K562 (cell line): ENCODE results near the gene ODF4. TPM values are rescaled to one million over a fixed set of nuclear protein-coding genes. Genes with fewer than 3 reads are reported as not detected.
A peak's percentile ranks its signal among the peaks of the same experiment; 100 is the strongest.

ENCODE experiments used
- BRF2 ChIP-seq: IDR thresholded peaks from 3 replicates; pipeline ENCODE4 v1.6.1; 2011; ENCODE audit warnings: borderline replicate concordance, mild to moderate bottlenecking; ENCODE audit not compliant: insufficient read length, insufficient read depth
- ESRRA ChIP-seq: fragments of 450-650 bp; IDR thresholded peaks from 2 replicates; pipeline ENCODE4 v1.6.1; 2014; ENCODE audit warnings: low read depth, mild to moderate bottlenecking, moderate library complexity, borderline replicate concordance
- FOXP1 ChIP-seq: sonication (generic); formaldehyde crosslinking; IDR thresholded peaks from 2 replicates; pipeline ENCODE4 v1.8.0; 2022; ENCODE audit warnings: mild to moderate bottlenecking, missing genetic modification reagents
- HDAC8 ChIP-seq: fragments of 450-650 bp; IDR thresholded peaks from 2 replicates; pipeline ENCODE4 v1.6.1; 2016; ENCODE audit warnings: mild to moderate bottlenecking, missing genetic modification characterization, moderate library complexity, missing compliant biosample characterization
- NFIC ChIP-seq: fragments of 450-650 bp; IDR thresholded peaks from 2 replicates; pipeline ENCODE4 v1.6.1; 2017; ENCODE audit warnings: mild to moderate bottlenecking, inconsistent platforms
- PHF21A ChIP-seq: fragments of 450-650 bp; IDR thresholded peaks from 2 replicates; pipeline ENCODE4 v1.6.1; 2017; ENCODE audit warnings: low read depth, borderline replicate concordance
- POLR2G ChIP-seq: fragments of 200-400 bp; formaldehyde crosslinking; IDR thresholded peaks from 2 replicates; pipeline ENCODE4 v1.6.1; 2017; ENCODE audit warnings: low read depth, mild to moderate bottlenecking, antibody characterized with exemption, low read length, moderate library complexity
- SIN3B ChIP-seq: fragments of 450-650 bp; IDR thresholded peaks from 2 replicates; pipeline ENCODE4 v1.6.1; 2017; ENCODE audit warnings: low read depth, mild to moderate bottlenecking, moderate library complexity
- SIX5 ChIP-seq, 2 experiments: IDR thresholded peaks; 2 replicates each; pipeline ENCODE4 v1.6.1; 2011; ENCODE audit warnings: low read length in 2 of 2, borderline replicate concordance in 1 of 2, low read depth in 1 of 2, mild to moderate bottlenecking in 1 of 2, moderate library complexity in 1 of 2; ENCODE audit not compliant: insufficient read depth in 1 of 2
- XRCC3 ChIP-seq: fragments of 450-650 bp; IDR thresholded peaks from 2 replicates; pipeline ENCODE4 v1.6.1; 2017; ENCODE audit warnings: mild to moderate bottlenecking, moderate library complexity
- XRCC4 ChIP-seq: IDR thresholded peaks from one replicate; pipeline ENCODE4 v1.6.1; 2011; ENCODE audit not compliant: insufficient read depth, insufficient read length; ENCODE audit errors: extremely low read depth
- ZNF609 ChIP-seq: sonication (generic); formaldehyde crosslinking; IDR thresholded peaks from 2 replicates; pipeline ENCODE4 v1.8.1; 2023; ENCODE audit warnings: missing genetic modification reagents, mild to moderate bottlenecking, borderline replicate concordance
- polyA plus RNA-seq, 8 experiments: library from polyadenylated mRNA; depleted of rRNA in 4 of 8; stranded (reverse) in 5 of 8; unstranded in 3 of 8; fragments of >200 nt; fragmentation: Nextera tagmentation in 2 of 8; fragmentation: Illumina TruSeq in 1 of 8; extraction: Ambion mirVana in 2 of 8; extraction: Trizol in 1 of 8; gene quantifications; 2 replicates each; pipeline versions ENCODE4 v1.2.1 to v1.2.3, GENCODE V29; 2011 to 2014; ENCODE audit warnings: inconsistent platforms in 1 of 8, missing spikeins in 1 of 8
- total RNA-seq, 7 experiments: library from RNA; depleted of rRNA in 6 of 7; stranded (reverse); fragments of >200 nt in 6 of 7; fragmentation: Illumina TruSeq in 2 of 7; extraction: Trizol in 2 of 7; gene quantifications; 2 replicates each; pipeline versions ENCODE4 v1.2.1 to v1.2.3, GENCODE V29; 2011 to 2021; ENCODE audit warnings: low replicate concordance in 1 of 7
- TF ChIP-seq, protein P1 (sequence below): fragments of 250-450 bp; sonication (Bioruptor Pico); IDR thresholded peaks from 2 replicates; pipeline ENCODE4 v1.4.0; 2020; ENCODE audit warnings: borderline replicate concordance
- TF ChIP-seq, protein P2 (sequence below): sonication (generic); formaldehyde crosslinking; IDR thresholded peaks from 2 replicates; pipeline ENCODE4 v1.8.1; 2023; ENCODE audit warnings: mild to moderate bottlenecking, missing genetic modification reagents

The ODF4 gene
- total and polyA plus RNA-seq, 9 of the 15 experiments (the other 6 are each of a cell fraction or from before 2014, with no cell fraction given): not detected

DNA sequence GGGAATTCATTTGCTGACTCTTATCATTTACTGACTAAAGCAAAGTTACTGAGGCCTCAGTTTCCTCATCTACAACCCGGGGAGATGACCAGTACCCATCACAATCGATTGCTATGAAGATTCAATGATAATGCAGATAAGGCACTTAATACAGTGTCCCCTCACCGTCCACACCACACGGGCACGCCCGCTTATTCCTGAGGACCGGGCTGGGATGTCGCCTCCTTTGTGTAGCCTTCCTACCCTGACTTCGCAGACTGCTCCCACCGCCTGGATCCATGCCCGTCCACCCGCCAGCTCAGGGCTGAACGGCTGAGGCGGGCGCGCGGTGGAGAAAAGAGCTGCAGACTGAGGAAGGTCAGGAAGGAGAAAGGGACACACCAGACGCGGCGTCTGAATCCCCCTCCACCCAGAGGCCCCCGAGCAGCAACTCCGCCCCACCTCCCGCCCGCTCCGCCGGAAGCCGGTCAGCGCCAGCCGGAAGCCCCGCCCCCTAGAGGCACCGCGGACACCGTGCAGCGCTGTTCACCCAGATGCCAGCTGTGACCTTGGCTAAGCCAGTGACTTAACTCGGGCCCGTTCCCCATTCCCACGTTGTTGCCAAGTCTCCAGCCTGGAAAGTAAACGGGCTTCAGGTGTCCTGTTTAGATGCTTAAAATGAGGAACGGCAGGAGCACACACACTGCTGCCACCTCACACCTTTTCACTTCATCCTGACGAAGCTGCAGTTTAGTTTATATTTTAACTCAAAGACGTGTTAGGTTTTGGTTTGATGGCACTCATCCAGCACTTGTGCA, 36.8 kb downstream of the ODF4 start, which contains the start of gene KRABD2 (continued):
- TF ChIP-seq HDAC8 (tag): no peak
- TF ChIP-seq PHF21A: no peak
- TF ChIP-seq ESRRA: peak; percentile 75; the same call in 1 of the 2 replicates
- no peak for TF ChIP-seq BRF2
- no peak for TF ChIP-seq XRCC3
- no peak for TF ChIP-seq FOXP1 (CRISPR knock-in tag)
- TF ChIP-seq, protein P1, sequence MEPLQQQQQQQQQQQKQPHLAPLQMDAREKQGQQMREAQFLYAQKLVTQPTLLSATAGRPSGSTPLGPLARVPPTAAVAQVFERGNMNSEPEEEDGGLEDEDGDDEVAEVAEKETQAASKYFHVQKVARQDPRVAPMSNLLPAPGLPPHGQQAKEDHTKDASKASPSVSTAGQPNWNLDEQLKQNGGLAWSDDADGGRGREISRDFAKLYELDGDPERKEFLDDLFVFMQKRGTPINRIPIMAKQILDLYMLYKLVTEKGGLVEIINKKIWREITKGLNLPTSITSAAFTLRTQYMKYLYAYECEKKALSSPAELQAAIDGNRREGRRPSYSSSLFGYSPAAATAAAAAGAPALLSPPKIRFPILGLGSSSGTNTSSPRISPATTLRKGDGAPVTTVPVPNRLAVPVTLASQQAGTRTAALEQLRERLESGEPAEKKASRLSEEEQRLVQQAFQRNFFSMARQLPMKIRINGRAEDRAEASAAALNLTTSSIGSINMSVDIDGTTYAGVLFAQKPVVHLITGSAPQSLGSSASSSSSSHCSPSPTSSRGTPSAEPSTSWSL (CRISPR knock-in tag): no peak
- peak; percentile 44 for TF ChIP-seq NFIC
- TF ChIP-seq SIN3B: no peak
- TF ChIP-seq SIX5 (IDR thresholded peaks at IDR 0.05; ENCODE audit: borderline replicate concordance in 1 of 2, insufficient read depth in 1 of 2, low read depth in 1 of 2, low read length in 2 of 2): no peak
- TF ChIP-seq POLR2G: peak; percentile 84
- TF ChIP-seq, protein P2, sequence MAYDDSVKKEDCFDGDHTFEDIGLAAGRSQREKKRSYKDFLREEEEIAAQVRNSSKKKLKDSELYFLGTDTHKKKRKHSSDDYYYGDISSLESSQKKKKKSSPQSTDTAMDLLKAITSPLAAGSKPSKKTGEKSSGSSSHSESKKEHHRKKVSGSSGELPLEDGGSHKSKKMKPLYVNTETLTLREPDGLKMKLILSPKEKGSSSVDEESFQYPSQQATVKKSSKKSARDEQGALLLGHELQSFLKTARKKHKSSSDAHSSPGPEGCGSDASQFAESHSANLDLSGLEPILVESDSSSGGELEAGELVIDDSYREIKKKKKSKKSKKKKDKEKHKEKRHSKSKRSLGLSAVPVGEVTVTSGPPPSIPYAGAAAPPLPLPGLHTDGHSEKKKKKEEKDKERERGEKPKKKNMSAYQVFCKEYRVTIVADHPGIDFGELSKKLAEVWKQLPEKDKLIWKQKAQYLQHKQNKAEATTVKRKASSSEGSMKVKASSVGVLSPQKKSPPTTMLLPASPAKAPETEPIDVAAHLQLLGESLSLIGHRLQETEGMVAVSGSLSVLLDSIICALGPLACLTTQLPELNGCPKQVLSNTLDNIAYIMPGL (CRISPR knock-in tag): 0 out of 2 replicates have a peak, but pooled peaks have one; percentile 20
- TF ChIP-seq ZNF609 (CRISPR knock-in tag): no peak
- TF ChIP-seq XRCC4: no peak
